Panc1 (cell line): Measurements from ENCODE around the gene ZFYVE28.

ENCODE experiments used
- CTCF ChIP-seq: fragments of 450-650 bp; IDR thresholded peaks from 2 replicates; pipeline ENCODE4 v1.5.1; 2017; ENCODE audit warnings: mild to moderate bottlenecking
- POLR2AphosphoS5 ChIP-seq: IDR thresholded peaks from 2 replicates; pipeline ENCODE4 v1.6.1; 2012; ENCODE audit warnings: mild to moderate bottlenecking, low read depth, low read length, moderate library complexity
- REST ChIP-seq, 2 experiments: IDR thresholded peaks; 2 replicates each; pipeline ENCODE4 v1.6.1; 2011 to 2012; ENCODE audit warnings: low read depth in 2 of 2, control low read depth in 1 of 2, low read length in 1 of 2, mild to moderate bottlenecking in 1 of 2, moderate library complexity in 1 of 2; ENCODE audit not compliant: insufficient read depth in 1 of 2
- SIN3A ChIP-seq: IDR thresholded peaks from 2 replicates; pipeline ENCODE4 v1.6.1; 2012; ENCODE audit warnings: low read depth, mild to moderate bottlenecking, low read length, moderate library complexity, borderline replicate concordance; ENCODE audit not compliant: insufficient read depth
- TCF7L2 ChIP-seq: IDR thresholded peaks from 2 replicates; pipeline ENCODE4 v1.6.1; 2011; ENCODE audit warnings: mild to moderate bottlenecking, low read depth, low read length, inconsistent platforms

GRCh38 chr4:2433609-2434350, 15.3 kb upstream of the ZFYVE28 start:
- TF ChIP-seq CTCF, result no peak
- no peak for TF ChIP-seq SIN3A
- no peak for TF ChIP-seq TCF7L2
- TF ChIP-seq POLR2AphosphoS5, result no peak
- no peak for TF ChIP-seq REST (IDR thresholded peaks at IDR 0.05; ENCODE audit: insufficient read depth in 1 of 2, low read depth in 2 of 2, low read length in 1 of 2)
